NCI-H1105 (cell line): ENCODE measurements around the gene CYB5R4.

Source experiments
- DNase-seq: peaks from one replicate; lab custom pipeline; 2025; lab: John Stamatoyannopoulos, UW

CYB5R4 gene, protein sequence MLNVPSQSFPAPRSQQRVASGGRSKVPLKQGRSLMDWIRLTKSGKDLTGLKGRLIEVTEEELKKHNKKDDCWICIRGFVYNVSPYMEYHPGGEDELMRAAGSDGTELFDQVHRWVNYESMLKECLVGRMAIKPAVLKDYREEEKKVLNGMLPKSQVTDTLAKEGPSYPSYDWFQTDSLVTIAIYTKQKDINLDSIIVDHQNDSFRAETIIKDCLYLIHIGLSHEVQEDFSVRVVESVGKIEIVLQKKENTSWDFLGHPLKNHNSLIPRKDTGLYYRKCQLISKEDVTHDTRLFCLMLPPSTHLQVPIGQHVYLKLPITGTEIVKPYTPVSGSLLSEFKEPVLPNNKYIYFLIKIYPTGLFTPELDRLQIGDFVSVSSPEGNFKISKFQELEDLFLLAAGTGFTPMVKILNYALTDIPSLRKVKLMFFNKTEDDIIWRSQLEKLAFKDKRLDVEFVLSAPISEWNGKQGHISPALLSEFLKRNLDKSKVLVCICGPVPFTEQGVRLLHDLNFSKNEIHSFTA

DNA sequence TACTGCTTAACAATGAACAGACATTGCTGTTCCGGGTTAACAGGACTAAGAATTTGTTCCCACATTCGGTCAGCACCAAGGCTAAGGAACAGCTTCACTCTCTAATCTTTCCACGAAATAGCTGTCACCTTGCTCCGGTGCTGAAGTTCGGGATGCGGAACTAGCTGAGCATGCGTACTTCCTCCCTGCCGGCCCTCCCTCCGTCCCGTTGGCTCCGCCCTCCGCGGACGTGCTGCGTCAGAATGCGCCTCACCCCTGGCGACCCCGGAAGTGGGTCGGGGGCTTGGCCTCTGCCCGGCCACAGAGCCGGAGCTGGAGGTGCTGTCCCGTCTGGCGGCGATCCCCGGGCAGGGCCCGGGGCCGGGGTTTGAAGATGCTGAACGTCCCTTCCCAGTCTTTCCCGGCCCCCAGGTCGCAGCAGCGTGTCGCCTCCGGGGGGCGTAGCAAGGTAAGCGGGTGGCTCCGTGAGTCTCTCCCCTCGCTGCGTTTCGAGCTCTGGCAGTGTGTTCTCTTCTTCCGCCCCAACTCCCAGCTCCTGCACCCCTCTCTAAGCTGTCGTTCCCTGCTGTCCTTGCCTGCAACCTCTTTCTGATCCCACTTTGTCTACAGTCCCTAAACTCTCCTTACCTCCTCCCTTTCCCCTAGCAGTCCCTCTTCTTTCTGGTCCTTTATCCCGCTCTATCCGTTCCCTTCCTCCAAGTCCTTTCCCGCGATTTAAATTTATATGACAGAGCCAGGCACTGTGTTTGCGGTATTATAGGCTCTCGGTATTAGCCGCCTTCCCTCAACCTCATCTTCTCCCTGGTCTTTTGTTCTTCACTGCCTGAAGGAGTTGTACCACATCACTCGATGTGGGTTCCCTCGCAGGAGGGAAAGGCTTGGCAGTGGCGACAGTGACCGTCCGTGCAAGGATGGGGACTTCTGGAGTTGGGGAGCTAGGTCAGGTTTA lies at the start of gene CYB5R4:
TSS of gene CYB5R4 (plus strand) at position 280 of the 949 bp plus-strand sequence. CDS start at position 374, 94 bp downstream.
- peak; percentile 91 for DNase-seq

DNA sequence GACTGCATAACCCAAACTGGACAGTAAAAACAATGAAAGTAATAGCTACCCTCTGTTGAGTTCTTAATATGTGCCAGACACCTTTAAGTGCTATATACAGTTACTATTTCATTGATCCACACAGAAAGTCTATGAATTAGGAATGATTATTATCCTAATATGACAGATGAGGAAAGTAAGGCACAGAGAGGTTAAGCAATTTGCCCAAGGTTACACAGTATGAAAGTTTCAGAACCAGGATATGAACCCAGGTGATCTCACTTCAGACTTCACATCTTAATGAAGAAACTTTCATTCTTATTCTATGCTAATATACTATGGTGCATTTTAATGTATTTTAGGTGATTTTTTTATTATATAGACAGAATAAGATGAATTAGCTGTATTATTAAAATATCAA lies 46.9 kb upstream of the CYB5R4 start:
- no peak for DNase-seq

DNA sequence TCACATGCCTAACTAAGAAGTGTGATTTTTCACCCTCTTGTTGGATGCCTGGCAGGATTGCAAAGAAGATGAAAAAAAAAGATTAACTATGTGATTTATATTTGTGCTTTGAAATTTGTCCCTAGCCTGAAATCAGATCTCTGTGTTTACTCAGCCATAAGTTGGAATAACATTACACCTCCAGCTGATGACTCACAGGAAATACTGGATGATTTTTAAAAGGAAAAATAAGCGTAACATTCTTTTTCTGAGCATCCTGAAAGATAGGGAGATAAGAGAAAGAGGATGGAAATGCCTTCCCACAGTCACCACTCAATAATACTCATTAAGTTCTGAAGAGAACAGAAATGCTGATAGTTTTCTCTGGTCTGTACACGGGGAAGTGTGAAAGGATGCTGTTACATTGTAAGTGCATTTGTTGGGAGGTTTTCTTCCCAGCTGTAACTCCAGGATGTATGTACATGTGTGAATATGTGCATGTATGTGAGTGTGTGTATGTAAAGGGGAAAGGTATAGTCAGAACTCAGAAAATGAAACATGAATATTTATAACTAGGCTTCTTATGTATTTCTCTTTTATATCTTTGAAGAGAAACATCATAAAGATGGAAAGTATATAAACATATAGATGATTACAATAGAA lies 43.7 kb upstream of the CYB5R4 start:
- no peak for DNase-seq

DNA sequence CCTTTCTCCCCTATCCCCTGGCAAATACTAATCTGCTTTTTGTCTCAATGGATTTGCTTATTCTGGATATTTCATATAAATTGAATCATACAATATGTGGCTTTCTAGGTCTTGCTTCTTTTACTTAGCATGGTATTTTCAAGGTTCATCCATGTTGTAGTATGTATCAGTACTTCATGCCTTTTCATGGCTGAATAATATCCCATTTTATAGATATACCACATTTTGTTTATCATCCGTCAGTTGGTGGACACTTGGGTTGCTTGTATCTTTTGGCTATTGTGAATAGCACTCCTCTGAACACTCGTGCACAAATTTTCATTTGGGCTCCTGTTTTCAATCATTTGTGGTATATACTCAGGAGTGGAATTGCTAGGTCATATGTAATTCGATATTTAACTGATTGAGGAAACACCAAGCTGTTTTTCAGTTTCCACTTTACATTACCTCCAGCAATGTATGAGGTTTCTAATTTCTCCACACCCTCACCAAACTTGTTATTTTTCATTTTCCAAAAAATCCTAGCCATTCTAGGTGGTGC lies 36.8 kb upstream of the CYB5R4 start:
- DNase-seq: no peak

DNA sequence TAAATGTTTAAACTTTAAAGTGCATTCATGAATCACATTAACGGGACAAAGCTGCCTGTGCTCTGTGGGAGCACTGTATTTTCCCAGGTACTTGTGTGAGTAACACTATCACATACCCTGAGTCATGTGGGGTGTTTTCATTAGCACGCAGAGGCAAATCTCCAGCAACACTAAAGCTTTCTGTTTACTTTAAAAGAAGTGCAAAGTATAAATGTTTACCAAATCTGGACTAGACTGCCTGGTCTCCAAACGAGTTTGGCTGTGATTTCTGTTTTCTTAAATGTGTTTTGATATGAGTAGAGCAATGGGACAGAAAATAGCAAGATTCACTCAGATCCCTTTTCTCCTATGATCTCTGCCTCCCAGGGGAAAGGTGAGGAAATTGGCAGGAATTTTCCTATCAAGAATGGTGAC lies 35.1 kb upstream of the CYB5R4 start:
- DNase-seq: no peak

DNA sequence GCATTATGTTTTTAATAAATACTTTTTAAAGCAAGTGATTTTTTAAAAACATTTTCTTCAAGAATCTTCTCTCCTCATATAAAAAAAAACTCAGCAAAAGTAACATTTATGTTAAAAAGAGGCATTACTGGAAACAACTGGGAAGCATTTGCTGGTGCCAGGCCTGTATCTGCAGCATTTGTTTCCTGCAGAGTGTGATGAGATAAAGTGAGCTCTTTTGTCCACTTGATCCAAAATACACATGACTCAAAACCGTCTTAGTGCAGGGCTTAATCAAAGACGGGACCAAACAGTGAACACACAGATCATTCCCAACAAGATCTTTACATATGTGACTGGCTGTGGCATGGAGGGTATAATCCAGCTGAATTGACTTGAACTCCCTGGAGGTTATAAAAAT lies 34.7 kb upstream of the CYB5R4 start:
- DNase-seq: no peak

DNA sequence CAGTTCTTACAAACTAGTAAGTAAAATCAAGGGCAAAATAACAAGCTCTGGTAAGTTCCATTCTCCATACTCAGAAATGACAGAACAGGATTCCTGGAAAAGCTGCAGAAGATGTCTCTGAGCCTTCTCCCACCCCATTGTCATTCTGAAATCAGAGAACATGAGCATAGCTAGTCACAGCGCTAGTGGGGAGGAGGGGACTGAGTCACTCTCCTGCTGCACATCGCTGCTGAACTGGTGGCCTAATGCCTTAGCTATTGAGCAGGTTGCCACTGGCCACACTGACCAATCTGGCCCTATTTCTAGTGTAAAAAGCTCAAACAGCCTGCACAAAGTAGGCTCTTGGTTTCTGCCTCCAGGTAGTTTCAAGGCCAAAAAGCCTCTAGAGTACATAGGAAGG lies 32.4 kb upstream of the CYB5R4 start:
- no peak for DNase-seq

DNA sequence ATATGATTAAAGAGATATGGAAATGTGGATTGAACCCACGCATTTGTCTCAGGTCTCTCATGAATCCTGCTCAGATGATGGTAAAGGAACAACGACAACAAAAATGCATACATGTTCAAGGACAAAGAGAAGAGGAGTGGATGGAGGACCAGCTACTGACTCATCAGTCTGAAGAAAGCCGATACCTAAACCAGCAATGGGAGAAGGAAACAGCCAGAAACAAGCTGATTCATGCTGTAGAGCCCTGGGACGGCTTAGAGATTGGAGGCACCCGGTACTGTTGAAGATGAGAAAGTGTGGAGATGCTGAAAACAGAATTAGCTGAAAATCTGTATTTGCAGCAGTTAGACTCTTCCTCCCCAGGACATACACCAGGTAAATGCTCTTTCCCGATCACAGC lies 20.8 kb upstream of the CYB5R4 start:
- no peak for DNase-seq

DNA sequence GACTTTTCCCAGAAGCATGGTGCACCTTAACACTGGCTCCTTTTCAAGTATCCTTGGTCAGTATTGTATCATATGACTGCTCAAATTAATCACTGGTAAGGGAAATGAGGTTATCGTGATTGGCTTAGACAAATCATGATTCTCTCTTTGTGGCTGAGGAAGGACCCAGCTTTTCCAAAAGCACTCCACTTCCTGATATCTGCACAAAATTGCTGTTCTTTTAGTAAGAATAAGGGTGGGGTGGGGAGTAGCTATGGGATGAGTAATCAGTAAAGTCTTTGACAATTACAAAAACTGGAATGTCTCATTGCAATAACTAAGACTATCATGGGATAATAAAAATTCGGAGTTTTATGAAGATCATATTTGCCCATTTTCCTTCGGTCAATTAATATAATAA lies 15.3 kb upstream of the CYB5R4 start:
- DNase-seq: no peak

DNA sequence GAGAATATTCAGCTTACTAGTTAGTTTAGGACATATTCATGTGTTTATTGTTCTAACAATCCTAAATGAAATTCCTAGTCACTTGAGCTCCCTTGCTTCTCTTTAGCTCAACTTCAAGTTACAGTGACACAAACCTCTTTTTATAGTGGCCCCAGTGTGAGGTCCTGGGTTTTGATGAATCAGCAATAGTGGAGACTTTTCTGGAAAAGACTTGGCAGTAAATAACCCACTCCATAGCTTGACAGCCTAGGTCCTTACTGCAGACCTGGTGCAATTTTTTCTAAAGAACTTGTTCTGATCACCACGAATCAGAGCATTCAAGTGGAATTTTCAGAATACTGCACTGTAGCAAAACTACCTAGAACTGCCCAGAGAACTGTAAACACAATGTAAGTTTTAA lies 13.2 kb upstream of the CYB5R4 start:
- DNase-seq: no peak

DNA sequence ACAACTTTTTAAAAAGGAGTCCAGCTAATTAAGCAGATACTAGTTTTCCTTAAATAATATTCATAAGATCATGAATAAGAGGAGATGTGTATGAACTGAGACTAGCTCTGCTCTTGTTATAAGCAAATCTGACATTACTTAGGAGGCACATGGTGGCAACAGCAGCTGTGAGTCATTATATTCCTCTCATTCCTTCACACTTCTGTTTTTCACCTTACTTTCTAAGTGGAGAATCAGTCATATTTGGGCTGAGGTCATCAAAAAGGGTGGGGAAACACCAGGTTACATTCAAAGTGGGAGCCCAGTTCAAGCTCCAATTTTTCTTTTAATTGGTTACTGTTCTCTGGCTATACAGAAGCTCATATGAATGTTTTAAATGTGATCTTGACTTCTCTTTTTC lies 12.3 kb upstream of the CYB5R4 start:
- no peak for DNase-seq

DNA sequence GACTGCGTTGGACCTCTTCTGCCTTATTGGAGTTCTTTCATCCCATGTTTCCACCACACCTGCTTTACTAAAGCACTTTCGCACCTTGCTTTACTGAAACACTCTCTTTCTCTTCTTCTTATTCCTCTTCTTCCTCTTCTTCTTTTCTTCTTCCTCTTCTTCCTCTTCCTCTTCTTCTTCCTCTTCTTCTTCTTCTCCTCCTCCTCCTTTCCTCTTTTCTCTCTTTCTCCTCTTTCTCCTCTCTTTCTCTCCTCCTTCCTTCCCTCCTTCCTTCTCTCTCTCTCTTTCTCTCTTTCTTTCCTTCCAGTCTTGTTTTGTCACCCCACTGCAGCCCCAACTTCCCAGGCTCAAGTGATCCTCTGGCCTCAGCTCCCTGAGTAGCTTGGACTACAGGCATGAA lies 10.4 kb upstream of the CYB5R4 start:
- no peak for DNase-seq

DNA sequence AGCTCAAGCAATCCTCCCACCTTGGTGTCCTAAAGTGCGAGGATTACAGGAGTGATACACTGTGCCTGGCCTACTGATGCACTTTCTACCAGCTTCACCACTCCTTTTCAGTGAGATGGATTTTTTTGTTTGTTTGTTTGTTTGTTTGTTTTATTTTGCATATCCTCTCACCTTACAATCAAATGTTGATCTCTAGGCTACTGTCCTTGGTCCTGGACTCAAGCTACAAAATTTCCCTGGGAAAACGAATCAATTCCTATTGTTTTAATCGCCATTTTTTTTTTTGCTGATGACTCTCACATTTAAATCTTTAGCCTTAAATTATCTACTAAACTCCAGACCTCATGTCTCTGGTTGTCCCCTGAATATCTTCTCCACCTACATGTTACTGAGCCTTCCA lies 9.9 kb upstream of the CYB5R4 start:
- DNase-seq: no peak

DNA sequence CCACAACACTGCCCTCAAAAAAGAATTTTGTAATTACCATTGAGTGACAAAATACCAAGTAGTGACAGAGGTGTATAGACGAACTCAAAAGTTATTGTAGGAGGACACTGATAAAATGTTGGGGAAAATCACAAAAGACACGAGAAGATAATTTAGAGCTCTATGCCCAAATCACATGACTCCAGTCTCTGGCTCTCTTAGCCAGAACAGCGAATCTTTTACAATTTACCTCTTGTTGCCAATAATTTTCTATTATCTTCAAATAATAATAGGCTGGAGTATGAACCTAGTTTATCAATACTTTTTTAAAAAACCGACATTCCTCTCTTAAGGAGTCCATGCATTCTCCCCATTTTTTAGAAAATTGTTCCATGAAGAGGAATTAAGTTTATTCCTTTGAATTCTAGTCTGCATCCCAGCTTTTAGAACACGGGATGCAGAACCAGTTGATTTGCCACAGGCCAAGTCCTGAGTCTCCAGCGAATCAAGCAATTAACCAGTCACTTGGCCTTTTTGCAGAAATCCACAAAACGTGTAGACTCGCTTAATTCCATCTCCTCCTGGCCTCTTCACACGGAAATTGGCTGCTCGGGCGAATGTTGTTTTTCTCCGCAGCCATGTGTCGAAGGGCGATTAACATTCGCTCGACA lies 6.8 kb upstream of the CYB5R4 start:
- no peak for DNase-seq

DNA sequence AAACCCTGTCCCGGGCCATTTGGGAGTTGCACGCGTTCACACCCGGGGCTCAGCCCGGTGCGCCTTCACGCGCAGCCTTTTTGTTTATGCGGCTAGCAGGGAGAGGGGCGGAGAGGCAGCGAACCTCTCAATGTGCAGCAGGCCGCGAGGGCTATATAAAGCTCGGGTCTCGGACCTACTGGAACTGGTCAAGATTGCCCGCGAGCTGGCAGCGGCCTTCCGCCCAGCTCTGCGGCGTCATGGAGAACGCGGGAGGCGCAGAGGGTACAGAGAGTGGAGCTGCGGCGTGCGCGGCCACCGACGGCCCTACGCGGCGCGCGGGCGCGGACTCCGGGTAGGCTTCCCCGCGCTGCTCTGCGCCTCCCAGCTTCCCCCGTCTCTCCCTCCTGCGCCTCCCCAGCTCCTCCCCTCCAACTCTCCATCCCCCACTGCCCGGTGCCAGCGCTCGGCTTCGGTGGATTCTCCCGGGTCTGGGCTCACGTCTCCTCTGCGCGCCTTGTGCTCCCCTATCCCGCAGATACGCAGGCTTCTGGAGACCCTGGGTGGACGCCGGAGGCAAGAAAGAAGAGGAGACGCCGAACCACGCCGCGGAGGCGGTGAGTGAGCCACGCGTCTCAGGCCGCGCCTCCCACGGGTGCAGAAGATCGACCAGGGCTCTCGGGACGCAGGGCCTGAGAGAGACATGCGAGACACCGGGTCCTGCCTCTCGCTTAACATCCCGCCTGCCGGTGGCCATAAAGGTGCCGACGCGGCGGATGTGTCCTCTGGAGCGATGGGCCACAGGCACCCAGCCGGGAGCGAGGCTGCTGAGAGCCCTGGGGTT lies 6.1 kb upstream of the CYB5R4 start, which contains the start of gene RIPPLY2:
TSS of gene RIPPLY2 (plus strand) at position 183 of the 823 bp plus-strand sequence. CDS start at position 240, 57 bp downstream.
- peak; percentile 81 for DNase-seq

DNA sequence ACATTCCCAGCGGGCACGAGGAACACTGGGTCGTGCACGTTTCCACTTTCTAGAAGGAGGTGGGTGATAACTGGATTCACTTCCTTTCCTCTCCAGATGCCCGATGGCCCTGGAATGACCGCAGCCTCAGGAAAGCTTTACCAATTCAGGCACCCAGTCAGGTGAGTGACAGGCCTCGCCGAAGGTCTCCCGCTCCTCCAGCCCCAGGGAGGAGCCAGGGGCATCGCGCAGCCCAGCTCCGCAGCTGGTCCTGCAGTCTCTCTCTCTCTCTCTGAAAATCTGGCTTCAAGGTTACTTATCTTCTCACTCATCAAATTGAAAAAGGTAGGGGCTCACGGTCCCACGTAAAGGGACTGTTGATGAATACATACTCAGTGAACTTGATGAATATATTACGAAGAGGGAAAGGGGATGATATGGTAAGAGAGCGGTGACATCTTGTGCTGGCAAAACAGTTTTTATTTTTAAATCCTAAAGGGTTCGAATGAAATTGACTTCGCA lies 5.4 kb upstream of the CYB5R4 start:
- DNase-seq: peak; percentile 66

DNA sequence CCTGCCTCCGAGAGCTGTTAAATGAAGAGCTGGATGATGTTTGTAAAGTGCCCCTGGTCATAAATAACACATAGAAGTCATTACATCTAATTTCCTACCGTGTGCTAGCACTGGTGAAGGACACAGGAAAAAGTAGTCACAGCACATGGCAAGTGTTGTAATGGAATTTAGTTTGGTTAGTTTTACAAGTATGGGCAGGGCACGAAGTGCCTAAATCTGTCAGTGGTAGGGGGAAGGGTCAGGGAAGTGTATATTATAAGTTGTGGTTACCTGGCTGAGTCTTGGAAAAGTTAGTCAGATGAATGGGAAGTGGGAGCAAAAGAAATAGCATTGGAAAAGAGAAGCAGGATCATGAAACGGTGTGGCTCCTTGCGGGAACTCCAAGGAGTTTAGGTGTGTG lies 4.7 kb upstream of the CYB5R4 start:
- no peak for DNase-seq

DNA sequence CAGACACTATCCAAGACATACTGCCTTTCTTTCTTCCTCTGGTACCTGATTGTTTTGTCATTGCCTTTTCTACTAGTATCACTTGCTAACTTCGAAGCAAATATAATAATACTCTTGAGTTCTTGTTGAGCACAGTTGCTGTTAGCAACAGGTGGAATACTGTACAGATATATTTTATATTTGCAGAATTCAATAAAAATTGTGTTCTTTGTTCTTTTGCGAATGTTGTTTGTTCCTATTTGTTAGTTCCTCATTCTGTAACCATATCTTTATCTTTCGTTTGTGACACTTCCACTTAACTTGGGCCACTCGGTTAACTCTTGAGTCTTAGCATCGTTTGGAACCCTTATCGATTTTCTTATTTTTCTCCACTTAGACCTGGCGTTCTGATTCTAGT lies 868 bp downstream of the CYB5R4 start:
- no peak for DNase-seq

DNA sequence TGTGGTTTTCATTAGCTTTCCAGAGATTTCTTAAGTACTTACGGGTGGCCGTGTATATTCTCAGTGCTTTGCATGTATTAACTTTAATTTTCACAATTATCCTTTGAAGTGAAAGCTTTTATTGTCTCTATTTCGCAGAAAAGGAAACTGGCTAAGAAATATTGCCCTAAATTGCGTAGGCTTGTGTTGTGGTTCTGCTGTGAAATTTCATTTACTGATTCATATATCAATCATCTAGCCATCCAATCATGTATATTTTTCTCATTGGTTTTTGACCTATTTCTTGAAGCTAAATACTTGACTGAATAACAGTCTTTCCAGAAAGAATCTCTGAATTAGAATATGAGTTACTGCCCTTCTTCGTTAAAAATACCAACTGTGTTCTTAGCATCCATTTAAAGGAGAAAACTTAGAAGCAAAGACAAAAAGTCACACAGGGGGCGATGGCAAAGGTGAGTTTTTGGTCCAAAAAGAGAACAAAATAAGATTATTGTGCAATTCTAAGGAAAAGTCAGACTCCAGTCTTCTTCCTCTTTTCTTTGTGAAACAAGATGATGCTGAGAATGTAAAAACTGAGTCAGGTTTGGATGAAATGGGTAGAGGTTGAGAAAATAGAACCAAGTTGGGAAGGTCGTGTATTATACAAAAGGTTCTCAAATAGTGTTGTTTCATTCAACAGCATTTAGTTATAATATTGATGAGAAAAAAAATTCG lies 1.4 kb downstream of the CYB5R4 start:
- DNase-seq: no peak
